ENCODE measurements around the gene VIL1. TPM values are rescaled to one million over a fixed set of nuclear protein-coding genes. Genes with fewer than 3 reads are reported as not detected.

Gene VIL1
- total RNA-seq, 1 experiment from 2014 or later: 0.26 TPM

GRCh38 chr2:218400167-218400929, 18.6 kb upstream of the VIL1 start:
- no peak for ATAC-seq
- Histone ChIP-seq H3K9ac (ENCODE audit: low read length) (peak overlapping the region; percentile 97), H3K4me1 (ENCODE audit: insufficient read depth, low read length) (peaks cover 40% of the 10 kb centered on the region), H3F3A (ENCODE audit: low read length, unreplicated experiment) (peaks cover 8% of the 10 kb centered on the region), H3K27me3 (ENCODE audit: low read length) (no peaks in the 10 kb centered on the region), H3K79me2 (ENCODE audit: low read length) (peaks cover 44% of the 10 kb centered on the region), H3K36me3 (ENCODE audit: low read depth, low read length) (peaks cover 4% of the 10 kb centered on the region; the same call in 1 of the 2 replicates), H2AFZ (ENCODE audit: low read length) (peak overlapping the region; percentile 70), H3K4me3 (ENCODE audit: low read length) (peak overlapping the region; percentile 86), H3K9me2 (replicated peaks; ENCODE audit: low read length) (no peaks in the 10 kb centered on the region), H3K4me2 (ENCODE audit: low read length) (peak overlapping the region; percentile 88), H4K20me1 (ENCODE audit: low read length) (no peaks in the 10 kb centered on the region), H3K27ac (ENCODE audit: low read length) (peak overlapping the region; percentile 72), H3K9me3 (ENCODE audit: low read length) (no peaks in the 10 kb centered on the region)
- ChIA-PET POLR2A (ENCODE audit: unreplicated experiment) (no interaction called here), CTCF (no interaction called here)
- no peak for DNase-seq
- BruUV-seq (replicated peaks): no TSS peak
- intact Hi-C loops (cut with micrococcal nuclease): no loop called here
- TF ChIP-seq EZH2phosphoT487 (IDR thresholded peaks at IDR 0.05; ENCODE audit: borderline replicate concordance, low read length): no peak
- no peak for TF ChIP-seq EZH2 (IDR thresholded peaks at IDR 0.05; ENCODE audit: low read length, unreplicated experiment)
- TF ChIP-seq CTCF (conservative IDR thresholded peaks at IDR 0.05; ENCODE audit: low read depth, low read length): no peak

- Histone ChIP-seq H3K4me3 (ENCODE audit: low read length) (peak overlapping the region; percentile 86), H3K4me1 (ENCODE audit: insufficient read depth, low read length) (peaks cover 43% of the 10 kb centered on the region), H3K9me3 (ENCODE audit: low read length) (no peaks in the 10 kb centered on the region), H3K9me2 (replicated peaks; ENCODE audit: low read length) (no peaks in the 10 kb centered on the region), H3K27ac (ENCODE audit: low read length) (no peak overlapping the region), H3K27me3 (ENCODE audit: low read length) (no peaks in the 10 kb centered on the region), H3K4me2 (ENCODE audit: low read length) (peak overlapping the region; percentile 88), H3K9ac (ENCODE audit: low read length) (peak overlapping the region; percentile 97), H3K79me2 (ENCODE audit: low read length) (peaks cover 44% of the 10 kb centered on the region), H4K20me1 (ENCODE audit: low read length) (no peaks in the 10 kb centered on the region), H3K36me3 (ENCODE audit: low read depth, low read length) (peaks cover 4% of the 10 kb centered on the region; the same call in 1 of the 2 replicates), H2AFZ (ENCODE audit: low read length) (no peak overlapping the region), H3F3A (ENCODE audit: low read length, unreplicated experiment) (peaks cover 8% of the 10 kb centered on the region)
- no peak for ATAC-seq
- intact Hi-C loops (cut with micrococcal nuclease): no loop called here
- ChIA-PET POLR2A (ENCODE audit: unreplicated experiment) (no interaction called here), CTCF (no interaction called here)
- no peak for DNase-seq
- no TSS peak for BruUV-seq (replicated peaks)
- TF ChIP-seq CTCF (conservative IDR thresholded peaks at IDR 0.05; ENCODE audit: low read depth, low read length) (no peak), EZH2 (IDR thresholded peaks at IDR 0.05; ENCODE audit: low read length, unreplicated experiment) (no peak), EZH2phosphoT487 (IDR thresholded peaks at IDR 0.05; ENCODE audit: borderline replicate concordance, low read length) (no peak)
Observed at GRCh38 chr2:218400930-218401881, 17.7 kb upstream of the VIL1 start.
